ENCODE measurements around the gene INO80B. TPM values are rescaled to one million over a fixed set of nuclear protein-coding genes. Genes with fewer than 3 reads are reported as not detected.
A peak's percentile ranks its signal among the peaks of the same experiment; 100 is the strongest.
"Not testable (repeated sequence)": the region's sequence is repeated elsewhere in the genome, so short reads cannot be mapped to it uniquely, and the experiment has no call there.

Gene INO80B
- total RNA-seq (2014; rRNA removed; shearing (Covaris generic); ENCODE audit: low replicate concordance): 14.0 and 60.4 TPM in 2 replicates

GRCh38 chr2:74454654-74455511, at the start of gene INO80B:
INO80B (plus strand) TSS chr2:74455087; CDS start chr2:74455117, 30 bp downstream.
- peaks cover 9% of the 10 kb centered on the region for H3K36me3 ChIP-seq
- H3K4me3 ChIP-seq: peak within 1 kb of the TSS; percentile 67
- no peaks in the 10 kb centered on the region for H3K27me3 ChIP-seq
- no peaks in the 10 kb centered on the region for H3K9me3 ChIP-seq
- DNase-seq: peak; percentile 91

DNA sequence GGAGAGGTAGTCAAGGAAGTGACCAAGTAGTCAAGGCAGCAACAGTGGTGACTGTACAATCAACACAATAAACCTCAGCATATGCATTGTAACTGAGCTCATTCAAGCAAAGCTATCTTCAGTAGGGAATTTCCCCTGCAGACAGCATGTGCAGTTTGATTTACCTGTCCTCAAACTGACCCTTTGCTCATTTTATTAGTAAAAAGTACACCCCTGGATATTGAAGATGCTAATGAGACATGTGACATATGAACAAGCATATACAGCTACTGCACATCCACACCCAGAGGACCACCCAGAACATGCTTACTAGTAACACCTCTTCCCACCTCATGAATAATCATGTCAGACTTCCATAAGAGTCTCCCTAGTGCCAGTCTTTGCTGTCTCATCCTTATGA, 48.9 kb upstream of the INO80B start:
- H3K27me3 ChIP-seq: no peaks in the 10 kb centered on the region
- DNase-seq: no peak

DNA sequence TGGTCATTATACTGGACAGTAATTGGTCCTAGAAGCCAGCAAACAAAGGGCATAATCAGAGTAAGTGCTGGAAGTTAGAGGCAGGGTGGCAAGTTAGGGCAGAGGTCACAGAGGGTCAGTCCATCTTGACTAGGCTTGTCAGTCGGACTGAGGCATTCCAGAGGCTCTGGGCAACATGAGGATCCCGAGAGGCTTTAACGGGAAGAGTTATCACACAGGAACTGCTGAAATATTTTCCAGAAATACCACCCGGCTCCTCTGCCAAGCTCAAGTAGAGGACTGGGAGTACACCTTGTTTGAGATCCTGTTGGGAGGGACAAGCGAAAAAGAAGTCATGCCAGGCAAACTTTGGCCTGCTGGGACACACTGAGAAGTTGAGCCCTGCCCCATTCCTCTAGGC, 47.2 kb upstream of the INO80B start:
- DNase-seq: no peak
- no peak overlapping the region for H3K4me3 ChIP-seq
- no peaks in the 10 kb centered on the region for H3K36me3 ChIP-seq
- no peaks in the 10 kb centered on the region for H3K9me3 ChIP-seq
- H3K27me3 ChIP-seq: no peaks in the 10 kb centered on the region

More for the DNA sequence above, 48.9 kb upstream of the INO80B start:
- H3K36me3 ChIP-seq: no peaks in the 10 kb centered on the region
- H3K9me3 ChIP-seq: no peaks in the 10 kb centered on the region
- H3K4me3 ChIP-seq: no peak overlapping the region

GRCh38 chr2:74413001-74413698, 41.7 kb upstream of the INO80B start:
- H3K27me3 ChIP-seq: no peaks in the 10 kb centered on the region
- no peaks in the 10 kb centered on the region for H3K36me3 ChIP-seq
- H3K9me3 ChIP-seq: no peaks in the 10 kb centered on the region
- DNase-seq: no peak
- no peak overlapping the region for H3K4me3 ChIP-seq

DNA sequence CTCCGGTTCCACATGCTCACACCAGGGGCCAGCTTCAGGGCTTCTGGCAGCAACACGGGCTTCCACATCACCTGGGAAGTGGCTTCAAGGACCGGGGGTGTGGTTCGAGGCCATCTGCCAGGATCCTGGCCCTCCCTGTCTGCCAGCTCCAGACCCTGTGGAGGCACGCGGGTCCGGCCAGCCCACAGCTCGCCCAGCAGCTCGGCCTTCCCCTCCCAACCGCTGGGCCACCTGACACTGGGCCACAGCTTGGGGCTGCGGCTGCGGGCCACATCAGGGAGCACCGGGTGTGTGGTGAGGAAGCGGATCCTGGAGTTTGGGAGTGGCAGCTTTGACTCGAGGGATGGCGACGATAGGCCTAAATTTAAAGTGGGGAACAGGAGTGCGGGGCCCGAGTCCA, 40.4 kb upstream of the INO80B start:
- Histone ChIP-seq H3K27me3 (no peaks in the 10 kb centered on the region), H3K4me3 (no peak overlapping the region), H3K36me3 (no peaks in the 10 kb centered on the region), H3K9me3 (no peaks in the 10 kb centered on the region)
- DNase-seq: no peak

- no peaks in the 10 kb centered on the region for H3K27me3 ChIP-seq
- no peak for DNase-seq
- H3K9me3 ChIP-seq: no peaks in the 10 kb centered on the region
- no peaks in the 10 kb centered on the region for H3K36me3 ChIP-seq
- H3K4me3 ChIP-seq: no peak overlapping the region
Observed at GRCh38 chr2:74414881-74415761, 39.8 kb upstream of the INO80B start.

DNA sequence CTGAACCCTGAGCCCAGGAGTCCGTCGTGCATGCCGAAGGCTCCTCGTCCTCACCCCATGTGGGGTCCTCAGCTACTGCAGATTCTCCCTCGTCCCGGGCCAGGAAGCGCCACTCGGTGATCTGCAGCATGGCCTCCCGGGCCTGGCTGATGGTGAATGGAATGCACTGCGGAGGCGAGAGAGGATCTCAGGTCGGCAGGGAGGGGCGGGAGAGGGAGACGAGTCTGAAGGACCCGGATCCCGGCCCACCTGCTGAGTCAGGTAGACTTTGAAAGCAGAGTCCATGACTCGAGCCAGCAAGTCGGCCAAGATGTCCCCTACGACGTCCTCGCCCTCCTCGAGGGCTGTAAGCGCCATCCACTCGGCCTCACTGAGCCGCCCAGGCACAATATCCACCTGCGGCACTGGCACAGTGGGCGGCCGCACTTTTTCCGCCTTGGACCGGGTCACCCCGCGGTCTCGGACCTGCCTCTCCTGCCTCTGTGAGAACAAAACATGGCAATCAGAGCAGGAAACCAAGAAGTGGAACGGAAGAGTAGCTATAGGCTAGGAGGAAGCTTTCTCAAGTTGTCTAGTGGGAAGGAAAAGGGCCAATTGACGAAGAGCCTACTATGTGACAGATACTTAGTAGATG, 39.0 kb upstream of the INO80B start:
- Histone ChIP-seq H3K9me3 (no peaks in the 10 kb centered on the region), H3K4me3 (no peak overlapping the region), H3K36me3 (no peaks in the 10 kb centered on the region), H3K27me3 (no peaks in the 10 kb centered on the region)
- no peak for DNase-seq

DNA sequence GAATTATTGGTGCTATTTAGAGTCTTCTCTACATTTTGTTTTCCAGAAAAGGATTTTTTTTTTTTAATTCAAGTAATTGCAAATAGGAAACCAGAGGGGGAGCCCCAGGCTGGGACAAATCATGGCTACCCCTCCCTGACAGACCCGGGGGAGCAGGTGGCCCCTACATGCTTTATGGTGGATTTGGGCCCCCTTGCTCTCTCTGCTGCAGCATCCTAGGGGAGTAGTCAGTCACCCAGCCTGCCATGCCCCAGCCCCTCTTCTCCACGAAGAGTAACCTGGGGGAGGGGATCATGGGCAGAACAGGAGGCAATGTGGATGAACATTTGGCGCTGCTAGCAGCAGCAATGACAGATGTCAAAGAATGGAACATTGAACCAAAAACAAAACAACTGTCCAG, 38.1 kb upstream of the INO80B start:
- Histone ChIP-seq H3K36me3 (no peaks in the 10 kb centered on the region), H3K9me3 (no peaks in the 10 kb centered on the region), H3K27me3 (no peaks in the 10 kb centered on the region), H3K4me3 (no peak overlapping the region)
- DNase-seq: no peak

DNA sequence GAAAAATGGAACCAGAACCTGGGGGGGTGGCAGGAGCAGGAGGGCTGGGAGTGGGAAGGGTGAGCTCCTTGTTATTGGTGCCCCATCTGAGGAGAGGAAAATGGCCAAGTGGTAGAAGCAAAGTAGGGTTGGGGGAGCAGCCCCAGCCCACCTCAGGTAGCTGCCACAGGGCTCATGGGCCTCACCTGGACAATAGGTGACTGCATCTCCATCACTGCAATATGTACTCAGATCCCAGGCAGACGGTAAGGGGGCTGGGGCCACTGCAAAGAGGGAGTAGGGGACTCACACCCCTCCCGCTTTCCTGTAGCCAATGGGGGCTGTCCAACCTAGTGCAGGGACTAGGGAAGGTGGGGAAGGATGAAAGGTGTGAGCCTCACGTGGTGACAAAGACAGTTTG, 37.7 kb upstream of the INO80B start:
- Histone ChIP-seq H3K27me3 (no peaks in the 10 kb centered on the region), H3K36me3 (no peaks in the 10 kb centered on the region), H3K9me3 (no peaks in the 10 kb centered on the region), H3K4me3 (no peak overlapping the region)
- no peak for DNase-seq

GRCh38 chr2:74417763-74418162, 37.1 kb upstream of the INO80B start:
- Histone ChIP-seq H3K9me3 (no peaks in the 10 kb centered on the region), H3K27me3 (no peaks in the 10 kb centered on the region), H3K4me3 (no peak overlapping the region), H3K36me3 (no peaks in the 10 kb centered on the region)
- no peak for DNase-seq

DNA sequence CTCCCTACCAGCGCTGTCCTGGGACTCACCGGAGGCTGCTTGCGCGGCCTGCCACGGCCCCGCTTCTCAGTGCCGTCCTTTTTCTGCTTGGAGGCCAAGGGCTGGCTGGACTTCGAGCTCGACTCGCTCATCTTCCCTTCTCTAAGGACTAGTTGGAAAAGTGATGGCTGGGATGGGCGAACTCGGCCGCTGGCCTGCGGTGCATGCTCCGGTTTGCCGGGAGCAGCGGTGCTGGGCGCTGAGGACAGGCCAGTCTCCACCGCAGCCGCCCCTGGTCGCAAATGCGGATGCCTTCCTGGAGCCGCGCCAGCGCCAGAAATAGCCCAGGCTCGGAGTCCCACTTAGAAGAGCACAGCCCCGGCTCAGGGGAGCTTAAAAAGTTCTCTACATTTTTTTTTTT, 36.6 kb upstream of the INO80B start:
- DNase-seq: no peak
- Histone ChIP-seq H3K4me3 (no peak overlapping the region), H3K27me3 (no peaks in the 10 kb centered on the region), H3K9me3 (no peaks in the 10 kb centered on the region), H3K36me3 (no peaks in the 10 kb centered on the region)

DNA sequence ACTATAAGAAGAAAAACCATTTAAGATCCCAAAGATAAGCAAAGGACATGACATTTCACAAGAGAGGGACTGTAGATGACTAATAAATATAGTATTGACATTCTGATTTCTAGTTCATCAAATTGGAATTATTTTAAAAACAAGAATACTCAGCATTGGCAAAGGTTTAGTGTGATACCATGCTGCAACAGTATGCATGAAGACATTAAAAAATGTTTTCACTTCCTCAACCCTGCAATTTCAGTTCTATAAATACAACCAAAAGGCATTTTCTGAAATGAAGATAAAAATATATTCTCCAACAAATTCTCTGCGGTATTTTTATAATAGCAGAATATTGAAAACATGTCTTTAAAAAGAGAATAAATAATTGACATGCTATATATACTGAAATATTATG, 35.5 kb upstream of the INO80B start:
- no peaks in the 10 kb centered on the region for H3K9me3 ChIP-seq
- no peak overlapping the region for H3K4me3 ChIP-seq
- DNase-seq: no peak
- no peaks in the 10 kb centered on the region for H3K36me3 ChIP-seq
- H3K27me3 ChIP-seq: no peaks in the 10 kb centered on the region

DNA sequence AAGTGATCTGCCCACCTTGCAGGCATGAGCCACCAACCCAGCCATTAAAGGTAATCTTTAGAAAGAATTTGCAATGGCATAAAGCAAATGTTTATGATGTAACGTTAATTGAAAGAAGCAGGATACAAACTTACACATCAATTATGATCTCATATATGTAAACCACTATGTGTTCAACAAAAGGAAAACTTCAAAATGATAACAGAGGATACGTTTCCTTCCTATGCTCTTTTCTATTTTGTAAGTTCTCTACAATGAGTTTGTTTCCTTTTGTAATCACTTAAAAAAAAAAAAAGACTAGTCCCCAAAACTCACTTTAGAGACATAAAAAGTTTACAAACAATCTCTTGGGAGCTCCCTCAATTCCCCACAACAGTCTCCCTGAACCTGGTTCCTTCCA, 34.9 kb upstream of the INO80B start:
- Histone ChIP-seq H3K9me3 (no peaks in the 10 kb centered on the region), H3K4me3 (no peak overlapping the region), H3K36me3 (no peaks in the 10 kb centered on the region), H3K27me3 (no peaks in the 10 kb centered on the region)
- DNase-seq: no peak

- peak overlapping the region; percentile 58 for H3K4me3 ChIP-seq
- H3K9me3 ChIP-seq, H3K27me3 ChIP-seq, DNase-seq, H3K36me3 ChIP-seq: not testable (repeated sequence)
Observed at GRCh38 chr2:74420443-74421103, 34.3 kb upstream of the INO80B start.

GRCh38 chr2:74421221-74421870, 33.5 kb upstream of the INO80B start, which contains the start of the genes C2orf81 and WDR54:
C2orf81 (minus strand) TSS chr2:74421619; CDS start chr2:74421560, 59 bp downstream.
WDR54 (plus strand) TSS chr2:74421730; CDS start chr2:74422154, 424 bp downstream.
- no peaks in the 10 kb centered on the region for H3K9me3 ChIP-seq
- H3K27me3 ChIP-seq: no peaks in the 10 kb centered on the region
- DNase-seq: peak; percentile 86
- no peaks in the 10 kb centered on the region for H3K36me3 ChIP-seq
- peak within 1 kb of the TSS; percentile 58 for H3K4me3 ChIP-seq
